ENCODE data around the gene RSKR.
"Not testable (repeated sequence)": the region's sequence is repeated elsewhere in the genome, so short reads cannot be mapped to it uniquely, and the experiment has no call there.

The RSKR gene

GRCh38 chr17:28613931-28614381 is at the start of gene RSKR:
RSKR (minus strand) TSS chr17:28614185; CDS start chr17:28614161, 24 bp downstream.
- DNase-seq (ENCODE audit: low read depth, low spot score), result no peak

GRCh38 chr17:28663723-28664122 is 49.7 kb upstream of the RSKR start:
- no peak for DNase-seq (ENCODE audit: low read depth, low spot score)

DNA sequence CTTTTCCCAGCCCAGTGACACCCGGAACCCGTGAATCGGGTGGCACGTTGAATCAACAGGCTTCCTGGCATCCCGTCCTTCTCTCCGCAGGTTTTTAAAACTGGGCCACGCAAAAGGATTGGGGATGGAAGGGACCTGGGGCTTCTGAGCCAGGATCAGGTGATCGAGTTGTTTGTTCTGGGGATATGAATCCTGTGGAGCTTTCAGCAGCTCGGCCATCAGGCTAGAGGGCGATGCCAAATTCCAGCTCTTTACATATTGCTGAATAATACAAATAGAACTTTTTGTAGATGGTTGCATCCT is 48.5 kb upstream of the RSKR start:
- DNase-seq (ENCODE audit: low read depth, low spot score), result no peak

DNA sequence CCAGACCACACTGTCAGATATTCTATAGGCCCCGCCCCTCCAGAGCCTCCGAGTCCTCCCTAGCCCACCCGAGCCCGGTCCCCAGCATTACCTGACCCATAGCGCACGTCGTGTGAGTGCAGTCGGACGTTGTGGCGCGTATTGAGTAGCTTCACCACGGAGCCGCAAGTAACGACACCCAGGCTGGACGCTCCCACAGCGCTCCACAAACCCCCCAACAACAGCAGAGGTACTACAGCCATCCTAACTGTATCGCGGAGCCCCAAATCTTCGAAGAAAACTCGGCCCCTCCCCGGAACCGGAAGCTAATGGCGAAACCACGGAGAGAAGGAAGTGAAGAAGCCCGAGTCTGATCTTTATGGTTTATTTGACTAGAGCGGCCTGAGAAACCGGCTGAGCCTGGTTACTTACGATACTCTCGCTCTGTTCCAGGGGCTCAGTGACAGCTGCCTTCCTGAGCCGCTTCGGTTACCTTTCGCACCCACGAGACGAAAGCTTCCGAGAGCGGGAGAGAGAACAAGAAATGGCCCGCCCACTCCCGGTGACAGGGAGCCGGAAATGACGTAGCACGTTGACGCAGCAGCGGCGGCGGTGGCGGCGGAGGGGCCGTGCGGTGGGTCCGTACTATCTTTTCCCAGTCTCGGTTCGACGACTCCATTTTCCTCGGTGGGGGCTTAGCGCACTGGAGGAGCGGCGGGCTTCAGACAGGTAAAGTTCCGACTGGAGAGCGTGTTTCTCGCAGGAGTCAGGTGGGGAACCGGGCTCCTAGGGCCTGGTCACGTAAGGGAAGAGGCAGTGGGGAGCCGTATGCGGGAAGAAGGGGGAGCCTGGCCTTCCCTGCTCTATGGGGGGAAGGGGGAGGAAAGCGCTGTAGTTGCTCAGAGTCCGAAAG is 47.9 kb upstream of the RSKR start, which contains the start of the genes SDF2 and SUPT6H:
SDF2 (minus strand) TSS at position 272 of the 892 bp plus-strand sequence; CDS start at position 242, 30 bp downstream.
SUPT6H (plus strand) TSS at position 571 of the 892 bp plus-strand sequence. CDS start 11,197 bp downstream, outside the sequence.
- DNase-seq (ENCODE audit: low read depth, low spot score), result peak; percentile 95

GRCh38 chr17:28659497-28659881 is 45.5 kb upstream of the RSKR start:
- not testable (repeated sequence) for DNase-seq (ENCODE audit: low read depth, low spot score)

DNA sequence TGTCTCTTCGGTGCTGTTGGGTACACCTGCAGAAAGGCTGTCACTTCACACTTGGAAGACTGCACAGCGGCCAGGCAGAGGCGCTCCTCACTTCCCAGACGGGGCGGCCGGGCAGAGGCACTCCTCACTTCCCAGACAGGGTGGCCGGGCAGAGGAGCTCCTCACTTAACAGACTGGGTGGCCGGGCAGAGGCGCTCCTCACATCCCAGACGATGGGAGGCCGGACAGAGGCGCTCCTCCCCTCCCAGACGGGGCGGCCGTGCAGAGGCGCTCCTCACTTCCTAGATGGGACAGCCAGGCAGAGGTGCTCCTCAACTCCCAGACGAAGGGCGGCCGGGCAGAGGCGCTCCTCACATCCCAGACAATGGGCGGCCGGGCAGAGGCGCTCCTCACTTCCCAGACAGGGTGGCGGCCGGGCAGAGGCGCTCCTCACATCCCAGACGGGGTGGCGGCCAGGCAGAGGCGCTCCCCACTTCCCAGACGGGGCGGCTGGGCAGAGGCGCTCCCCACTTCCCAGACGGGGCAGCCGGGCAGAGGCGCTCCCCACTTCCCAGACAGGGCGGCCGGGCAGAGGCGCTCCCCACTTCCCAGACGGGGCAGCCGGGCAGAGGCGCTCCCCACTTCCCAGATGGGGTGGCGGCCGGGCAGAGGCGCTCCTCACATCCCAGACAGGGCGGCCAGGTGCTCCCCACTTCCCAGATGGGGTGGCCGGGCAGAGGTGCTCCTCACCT is 44.9 kb upstream of the RSKR start:
- not testable (repeated sequence) for DNase-seq (ENCODE audit: low read depth, low spot score)

DNA sequence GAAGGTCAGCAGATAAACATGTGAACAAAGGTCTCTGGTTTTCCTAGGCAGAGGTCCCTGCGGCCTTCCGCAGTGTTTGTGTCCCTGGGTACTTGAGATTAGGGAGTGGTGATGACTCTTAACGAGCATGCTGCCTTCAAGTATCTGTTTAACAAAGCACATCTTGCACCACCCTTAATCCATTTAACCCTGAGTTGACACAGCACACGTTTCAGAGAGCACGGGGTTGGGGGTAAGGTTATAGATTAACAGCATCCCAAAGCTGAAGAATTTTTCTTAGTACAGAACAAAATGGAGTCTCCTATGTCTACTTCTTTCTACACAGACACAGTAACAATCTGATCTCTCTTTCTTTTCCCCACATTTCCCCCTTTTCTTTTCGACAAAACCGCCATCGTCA is 44.4 kb upstream of the RSKR start:
- DNase-seq (ENCODE audit: low read depth, low spot score), result not testable (repeated sequence)

- DNase-seq (ENCODE audit: low read depth, low spot score), result no peak
Measured at GRCh38 chr17:28657756-28658155, 43.8 kb upstream of the RSKR start.

DNA sequence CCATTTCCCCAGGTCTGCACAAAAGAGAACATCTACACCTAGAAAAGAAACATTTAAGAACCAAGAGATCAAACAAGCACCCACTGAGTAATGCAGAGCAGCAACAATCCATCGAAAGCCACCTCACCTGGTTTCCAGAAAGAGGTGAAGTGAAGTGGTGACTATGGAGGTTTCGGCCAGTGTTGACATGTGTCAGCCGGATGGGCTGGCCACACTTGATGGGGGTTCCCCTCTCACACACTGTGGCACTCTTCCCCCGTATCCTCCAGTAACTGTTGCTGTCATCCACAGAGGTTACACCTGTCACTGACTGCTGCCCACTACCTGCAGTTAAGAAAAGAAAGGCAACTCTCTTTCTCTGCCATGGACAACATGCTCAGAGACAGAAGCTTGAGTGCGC is 41.2 kb upstream of the RSKR start:
- no peak for DNase-seq (ENCODE audit: low read depth, low spot score)

DNA sequence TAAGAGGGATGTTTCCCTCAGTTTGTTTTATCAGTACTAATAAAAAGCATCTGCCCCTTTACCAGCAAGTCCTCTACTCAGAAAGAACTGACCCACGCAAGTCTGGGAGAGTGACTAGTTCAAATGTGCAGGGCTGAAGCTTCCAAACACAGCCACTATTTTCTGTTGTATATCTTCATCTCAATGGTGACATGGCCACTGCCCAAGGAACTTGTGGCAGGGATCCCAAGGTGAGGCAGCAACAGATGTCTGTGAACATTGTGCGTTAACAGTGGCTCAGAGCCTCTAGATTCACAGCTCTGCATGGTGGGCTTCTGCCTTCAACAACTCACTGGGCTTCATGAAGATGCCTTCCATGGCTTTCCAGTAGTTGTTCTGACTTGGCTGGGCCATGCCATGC is 34.7 kb upstream of the RSKR start:
- no peak for DNase-seq (ENCODE audit: low read depth, low spot score)

DNA sequence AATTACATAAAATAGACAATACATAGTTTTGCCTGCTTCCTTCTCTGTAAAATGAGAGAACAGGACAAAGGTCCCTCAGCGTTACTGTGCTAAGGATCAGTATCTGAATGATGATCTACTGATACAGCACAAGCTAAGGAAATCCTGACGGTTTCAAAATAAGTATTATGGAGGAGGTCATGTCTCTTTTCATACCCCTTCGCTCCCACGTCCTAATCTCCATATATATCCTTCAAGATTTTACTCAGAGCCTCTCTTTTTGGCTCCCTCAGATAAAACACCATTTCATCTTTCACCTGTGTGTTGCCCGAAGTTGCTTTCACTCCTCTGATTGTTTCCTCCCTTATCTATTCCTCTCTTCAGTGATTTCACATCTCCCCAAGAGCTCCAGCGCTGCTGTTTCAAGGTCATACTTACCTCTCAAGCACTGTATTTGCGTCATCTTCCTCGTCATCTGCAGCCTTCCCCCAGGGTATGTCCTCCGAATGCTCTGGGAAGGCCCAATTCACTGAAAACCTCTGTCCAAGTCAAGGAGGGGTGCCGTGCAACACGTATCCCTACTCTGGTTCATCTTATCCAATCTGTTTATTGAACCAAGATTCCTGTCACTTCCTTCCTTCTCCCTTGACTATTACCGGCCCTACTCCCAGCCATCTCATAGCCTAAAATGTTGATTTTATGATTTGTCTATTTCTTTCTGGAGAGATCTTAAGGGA is 32.2 kb upstream of the RSKR start:
- DNase-seq (ENCODE audit: low read depth, low spot score), result no peak

GRCh38 chr17:28645576-28645939 is 31.6 kb upstream of the RSKR start:
- no peak for DNase-seq (ENCODE audit: low read depth, low spot score)

DNA sequence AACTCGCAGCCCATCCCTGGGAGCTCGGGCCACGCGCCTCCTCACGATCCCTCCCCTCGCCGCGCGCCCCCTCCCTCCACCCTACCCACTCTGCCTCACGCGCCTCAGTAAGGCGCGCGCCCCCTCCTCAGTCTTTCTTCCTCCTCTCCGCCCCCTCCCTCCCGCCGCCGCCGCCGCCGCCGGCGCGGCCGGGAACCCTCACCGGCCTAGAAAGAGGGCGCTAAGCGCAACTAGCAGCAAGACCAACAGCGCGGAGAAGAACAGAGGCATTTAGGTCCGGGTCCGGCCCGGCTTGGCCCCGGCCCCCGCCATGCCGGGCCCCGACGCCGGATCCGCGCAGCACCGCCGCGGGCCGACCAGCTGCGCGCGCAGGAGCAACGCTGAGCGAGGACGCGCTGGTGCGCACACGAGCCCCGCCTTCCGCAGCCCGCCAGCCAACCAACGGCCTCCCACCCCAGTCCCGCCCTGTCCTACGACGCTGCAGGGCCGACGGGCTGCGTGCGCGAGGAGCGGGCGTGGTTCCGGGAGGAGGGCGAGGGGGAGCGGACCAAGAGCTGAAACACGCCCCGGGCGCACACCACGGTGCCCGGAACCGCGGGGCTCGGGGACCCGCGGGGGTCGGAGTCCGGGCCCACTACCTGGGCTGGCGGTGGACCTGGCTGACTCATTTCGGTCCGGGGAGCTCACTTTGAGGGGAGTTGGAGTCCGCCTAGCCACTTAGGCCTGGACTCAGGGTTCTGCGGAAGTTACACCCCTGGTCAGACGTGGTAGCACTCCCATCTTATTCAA is 31.0 kb upstream of the RSKR start, which contains the start of gene BLTP2:
BLTP2 (minus strand) TSS at position 372 of the 789 bp plus-strand sequence; CDS start at position 270, 102 bp downstream.
- peak; percentile 99 for DNase-seq (ENCODE audit: low read depth, low spot score)

- DNase-seq (ENCODE audit: low read depth, low spot score), result peak; percentile 73
Measured at GRCh38 chr17:28643983-28644786, 30.2 kb upstream of the RSKR start.

DNA sequence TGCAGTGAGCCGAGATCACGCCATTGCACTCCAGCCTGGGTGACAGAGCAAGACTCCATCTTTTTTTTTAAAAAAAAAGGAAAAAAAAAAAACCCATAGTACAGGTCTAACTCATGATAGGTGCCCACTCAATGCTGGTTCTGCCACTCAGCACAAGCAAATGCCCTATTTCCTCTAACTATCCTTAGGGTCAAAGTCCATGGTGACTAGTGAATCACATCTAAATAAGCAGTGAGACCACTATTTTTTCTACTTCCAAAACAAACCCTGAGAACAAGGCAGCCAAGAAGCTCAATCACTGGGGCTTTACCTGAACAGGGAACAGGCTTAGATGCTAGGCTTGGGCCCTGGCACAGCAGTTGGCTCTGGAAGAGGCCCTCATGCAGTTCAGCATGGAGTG is 27.6 kb upstream of the RSKR start:
- no peak for DNase-seq (ENCODE audit: low read depth, low spot score)

DNA sequence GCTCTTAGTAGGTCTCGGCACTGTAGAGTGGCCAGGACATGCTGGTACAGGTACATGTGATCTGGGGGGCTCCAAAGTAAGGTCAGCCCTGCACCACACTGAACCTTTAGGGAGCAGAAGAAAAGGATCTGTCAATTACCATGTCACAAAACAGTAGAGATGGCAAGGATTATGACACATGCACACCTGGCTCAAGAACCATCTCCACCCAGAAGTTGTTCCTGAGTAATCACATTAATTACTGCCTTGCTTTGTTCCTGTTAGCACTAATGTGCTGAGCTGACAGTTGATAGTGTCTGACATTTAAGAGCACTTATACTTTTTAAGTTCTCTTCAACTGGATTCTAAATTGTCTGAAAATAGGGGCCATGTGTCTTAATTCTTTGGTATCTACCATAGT is 21.5 kb upstream of the RSKR start:
- no peak for DNase-seq (ENCODE audit: low read depth, low spot score)

GRCh38 chr17:28634206-28634865 is 20.4 kb upstream of the RSKR start:
- no peak for DNase-seq (ENCODE audit: low read depth, low spot score)

GRCh38 chr17:28626818-28627217 is 12.8 kb upstream of the RSKR start:
- DNase-seq (ENCODE audit: low read depth, low spot score), result no peak

DNA sequence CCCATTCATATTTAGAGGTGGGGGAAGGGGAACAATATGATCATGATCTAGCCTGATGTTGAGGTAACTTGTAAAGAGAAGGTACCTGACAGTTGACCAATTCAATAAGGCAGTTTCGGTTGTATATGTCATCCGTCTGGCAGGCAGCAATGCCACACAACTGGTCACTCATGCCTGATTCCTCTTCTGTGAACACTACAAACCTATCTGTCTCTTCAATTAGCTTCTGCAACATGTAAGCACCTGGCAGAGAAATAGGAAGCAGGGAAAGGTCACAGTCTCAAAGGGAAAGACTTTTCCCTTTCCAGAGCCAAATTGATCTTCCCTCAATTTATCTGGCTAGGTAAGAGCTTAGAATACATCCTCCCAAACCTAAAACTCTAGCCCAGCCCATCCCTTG is 10.2 kb upstream of the RSKR start:
- DNase-seq (ENCODE audit: low read depth, low spot score), result no peak

GRCh38 chr17:28623696-28624095 is 9.7 kb upstream of the RSKR start:
- no peak for DNase-seq (ENCODE audit: low read depth, low spot score)
